Activated T-cell treated with anti-CD3 and anti-CD28 coated beads for 1 hour (primary cell): ENCODE results near the gene PLOD1.
"Not testable (repeated sequence)": the region's sequence is repeated elsewhere in the genome, so short reads cannot be mapped to it uniquely, and the experiment has no call there.

Experiments
- DNase-seq: peaks from one replicate; pipeline ENCODE4 v3.0.0-alpha.2; 2020; ENCODE audit warnings: low read depth

Gene PLOD1

GRCh38 chr1:12006167-12006921 lies 71.8 kb downstream of the PLOD1 start:
- no peak for DNase-seq

GRCh38 chr1:12007204-12007603 lies 72.7 kb downstream of the PLOD1 start:
- no peak for DNase-seq

- DNase-seq: not testable (repeated sequence)
Measured at GRCh38 chr1:12008355-12008754, 73.8 kb downstream of the PLOD1 start.

GRCh38 chr1:12009318-12009947 lies 74.9 kb downstream of the PLOD1 start:
- DNase-seq: no peak

- DNase-seq: no peak
Measured at GRCh38 chr1:12010746-12011570, 76.4 kb downstream of the PLOD1 start.

GRCh38 chr1:12011998-12012397 lies 77.5 kb downstream of the PLOD1 start:
- DNase-seq: no peak

- DNase-seq: no peak
Measured at GRCh38 chr1:12012560-12013316, 78.2 kb downstream of the PLOD1 start.

- DNase-seq: no peak
Measured at GRCh38 chr1:12014141-12014991, 79.8 kb downstream of the PLOD1 start.

GRCh38 chr1:12015001-12015491 lies 80.5 kb downstream of the PLOD1 start:
- no peak for DNase-seq

- DNase-seq: no peak
Measured at GRCh38 chr1:12015499-12015898, 81.0 kb downstream of the PLOD1 start.

GRCh38 chr1:12016182-12016581 lies 81.7 kb downstream of the PLOD1 start:
- DNase-seq: no peak

GRCh38 chr1:12019858-12020509 lies 85.5 kb downstream of the PLOD1 start:
- no peak for DNase-seq

- DNase-seq: no peak
Measured at GRCh38 chr1:12021616-12022015, 87.1 kb downstream of the PLOD1 start.

- no peak for DNase-seq
Measured at GRCh38 chr1:12022036-12022435, 87.5 kb downstream of the PLOD1 start.
